SU-DHL-6 (cell line): ENCODE measurements around the gene CGB8.
"Not testable (repeated sequence)": the region's sequence is repeated elsewhere in the genome, so short reads cannot be mapped to it uniquely, and the experiment has no call there.

Experiments
- CTCF ChIP-seq: fragments of 200-600 bp; sonication (generic); IDR thresholded peaks from one replicate; pipeline ENCODE4 v1.5.1; 2017; ENCODE audit warnings: antibody characterized with exemption, mild to moderate bottlenecking, low read length, moderate library complexity; ENCODE audit not compliant: insufficient read depth, poor library complexity, severe bottlenecking
- EZH2phosphoT487 ChIP-seq: fragments of 200-600 bp; sonication (generic), shearing (Covaris generic); conservative IDR thresholded peaks from 2 replicates; pipeline ENCODE4 v1.6.1; 2018; ENCODE audit warnings: mild to moderate bottlenecking, antibody characterized with exemption, low read length, moderate library complexity, mixed read lengths

- not testable (repeated sequence) for TF ChIP-seq CTCF, EZH2phosphoT487
Observed at GRCh38 chr19:49029749-49030148, 19.2 kb downstream of the CGB8 start.
